Fibroblast of lung (primary cell): ENCODE data around the gene RNFT2. TPM values are rescaled to one million over a fixed set of nuclear protein-coding genes. Genes with fewer than 3 reads are reported as not detected.

Experiments used
- DNase-seq, 2 donors: peaks; one replicate each; pipeline versions ENCODE4 v3.0.0 to v3.0.0-alpha.2; 2010; ENCODE audit warnings: low read depth in 2 of 2
- H2AFZ ChIP-seq: 2 replicates; pipeline ENCODE4 v1.5.1; 2012; ENCODE audit warnings: low read length, control low read depth, inconsistent platforms
- H3K27ac ChIP-seq: 2 replicates; pipeline ENCODE4 v1.5.1; 2011; ENCODE audit warnings: low read length, control low read depth; ENCODE audit not compliant: insufficient read depth
- H3K27me3 ChIP-seq: 2 replicates; pipeline ENCODE4 v1.5.1; 2011; ENCODE audit warnings: mild to moderate bottlenecking, low read length; ENCODE audit not compliant: control insufficient read depth, insufficient read depth
- H3K36me3 ChIP-seq: 2 replicates; pipeline ENCODE4 v1.5.1; 2011; ENCODE audit warnings: low read length; ENCODE audit not compliant: control insufficient read depth, insufficient read depth
- H3K4me1 ChIP-seq: 2 replicates; pipeline ENCODE4 v1.5.1; 2011; ENCODE audit warnings: low read length; ENCODE audit not compliant: control insufficient read depth, insufficient read depth; ENCODE audit errors: extremely low read depth
- H3K4me2 ChIP-seq: 2 replicates; pipeline ENCODE4 v1.5.1; 2011; ENCODE audit warnings: low read length, control low read depth; ENCODE audit not compliant: insufficient read depth; ENCODE audit errors: extremely low read depth
- H3K4me3 ChIP-seq, 4 experiments: fragments of 200-600 bp in 1 of 4; sonication (generic) in 1 of 4; replicated peaks in 1 of 4; 2 replicates each; pipeline ENCODE4 v1.5.1; 2011 to 2016; ENCODE audit warnings: low read length in 4 of 4, low read depth in 3 of 4, mild to moderate bottlenecking in 3 of 4, control low read depth in 2 of 4, inconsistent platforms in 1 of 4, mixed read lengths in 1 of 4; ENCODE audit not compliant: insufficient read depth in 1 of 4; ENCODE audit errors: control extremely low read depth in 1 of 4
- H3K79me2 ChIP-seq: 2 replicates; pipeline ENCODE4 v1.5.1; 2012; ENCODE audit warnings: mild to moderate bottlenecking, low read length, inconsistent platforms; ENCODE audit not compliant: control insufficient read depth, insufficient read depth
- H3K9ac ChIP-seq: 2 replicates; pipeline ENCODE4 v1.5.1; 2011; ENCODE audit warnings: mild to moderate bottlenecking, low read length, control low read depth; ENCODE audit not compliant: insufficient read depth
- H3K9me3 ChIP-seq: 2 replicates; pipeline ENCODE4 v1.5.1; 2012; ENCODE audit warnings: low read depth, low read length; ENCODE audit not compliant: control insufficient read depth, insufficient read depth
- H4K20me1 ChIP-seq: 2 replicates; pipeline ENCODE4 v1.5.1; 2011; ENCODE audit warnings: low read length; ENCODE audit not compliant: control insufficient read depth, insufficient read depth; ENCODE audit errors: extremely low read depth
- CTCF ChIP-seq, 2 donors: IDR thresholded peaks in 1 of 2; conservative IDR thresholded peaks in 1 of 2; 1 replicate in 1 of 2; 2 replicates in 1 of 2; pipeline ENCODE4 v1.5.1; 2011 to 2012; ENCODE audit warnings: low read length in 2 of 2, control low read depth in 1 of 2, inconsistent platforms in 1 of 2, low read depth in 1 of 2, mild to moderate bottlenecking in 1 of 2
- EZH2 ChIP-seq: IDR thresholded peaks from 2 replicates; pipeline ENCODE4 v1.5.1; 2012; ENCODE audit warnings: low read length, control low read depth, mild to moderate bottlenecking; ENCODE audit errors: missing control alignments
- polyA plus RNA-seq, 2 donors: library from polyadenylated mRNA; depleted of rRNA in 1 of 2; stranded (reverse) in 1 of 2; unstranded in 1 of 2; fragments of >200 nt; gene quantifications; 2 replicates each; pipeline ENCODE4 v1.2.1, GENCODE V29; 2011 to 2012; ENCODE audit warnings: missing spikeins in 1 of 2
- total RNA-seq: library from RNA; depleted of rRNA; stranded (reverse); fragments of >200 nt; gene quantifications from 2 replicates; pipeline ENCODE4 v1.2.1, GENCODE V29; 2014

The RNFT2 gene
- total and polyA plus RNA-seq, 2 donors (not counting 1 experiment from before 2014, with no cell fraction given) = 0.95 to 3.1 TPM

DNA sequence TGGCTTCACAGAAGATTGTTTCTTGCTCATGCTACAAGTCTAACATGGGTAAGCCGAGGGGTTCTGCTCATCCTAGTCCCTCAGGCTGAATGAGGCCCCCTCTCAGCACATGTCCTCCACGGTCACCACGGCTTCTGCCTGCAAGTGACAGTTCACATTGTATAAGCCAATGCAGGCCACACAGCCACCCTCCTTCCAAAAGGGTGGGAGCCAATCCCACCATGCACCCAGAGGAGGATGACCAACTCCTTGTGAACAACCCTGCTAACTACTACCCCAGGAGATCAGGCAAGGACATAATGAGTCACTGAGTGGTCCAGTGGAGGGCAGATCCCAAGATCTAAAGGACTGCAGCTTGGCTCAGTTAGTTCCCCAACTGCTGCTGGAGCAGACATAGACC lies 6.3 kb upstream of the RNFT2 start:
- no peak overlapping the region for H3K4me2 ChIP-seq
- H3K36me3 ChIP-seq = no peaks in the 10 kb centered on the region
- peaks cover 21% of the 10 kb centered on the region for H3K79me2 ChIP-seq
- no peak overlapping the region for H3K4me3 ChIP-seq
- no peaks in the 10 kb centered on the region for H3K9me3 ChIP-seq
- TF ChIP-seq CTCF (conservative IDR thresholded peaks at IDR 0.05 in 1 of 2, IDR thresholded peaks at IDR 0.05 in 1 of 2; ENCODE audit: low read depth in 1 of 2, low read length in 2 of 2) (no peak), EZH2 (no peak)
- no peak for DNase-seq
- H3K4me1 ChIP-seq = peaks cover 2% of the 10 kb centered on the region
- H3K27me3 ChIP-seq = no peaks in the 10 kb centered on the region
- no peaks in the 10 kb centered on the region for H4K20me1 ChIP-seq
- no peak overlapping the region for H3K27ac ChIP-seq
- H2AFZ ChIP-seq = no peak overlapping the region
- H3K9ac ChIP-seq = no peak overlapping the region

GRCh38 chr12:116734156-116734768 lies 3.9 kb upstream of the RNFT2 start:
- Histone ChIP-seq H3K36me3 (no peaks in the 10 kb centered on the region), H3K27ac (no peak overlapping the region), H3K9me3 (no peaks in the 10 kb centered on the region), H3K9ac (no peak overlapping the region), H3K4me3 (no peak overlapping the region), H4K20me1 (no peaks in the 10 kb centered on the region), H3K4me1 (no peaks in the 10 kb centered on the region), H3K27me3 (no peaks in the 10 kb centered on the region), H3K4me2 (no peak overlapping the region), H2AFZ (no peak overlapping the region), H3K79me2 (peaks cover 28% of the 10 kb centered on the region)
- no peak for TF ChIP-seq CTCF (conservative IDR thresholded peaks at IDR 0.05 in 1 of 2, IDR thresholded peaks at IDR 0.05 in 1 of 2; ENCODE audit: low read depth in 1 of 2, low read length in 2 of 2)
- no peak for DNase-seq

- Histone ChIP-seq H3K4me3 (no peak overlapping the region), H3K27me3 (no peaks in the 10 kb centered on the region), H4K20me1 (no peaks in the 10 kb centered on the region), H3K36me3 (no peaks in the 10 kb centered on the region), H3K27ac (no peak overlapping the region), H3K4me1 (no peaks in the 10 kb centered on the region), H3K9ac (no peak overlapping the region), H2AFZ (no peak overlapping the region), H3K4me2 (no peak overlapping the region), H3K79me2 (peaks cover 28% of the 10 kb centered on the region), H3K9me3 (no peaks in the 10 kb centered on the region)
- no peak for DNase-seq
- TF ChIP-seq EZH2 (no peak), CTCF (conservative IDR thresholded peaks at IDR 0.05 in 1 of 2, IDR thresholded peaks at IDR 0.05 in 1 of 2; ENCODE audit: low read depth in 1 of 2, low read length in 2 of 2) (no peak)
Observed at GRCh38 chr12:116735084-116735483, 3.0 kb upstream of the RNFT2 start.
